Transverse colon (tissue), 4 donors: Measurements from ENCODE around the gene PITPNM1. TPM values are rescaled to one million over a fixed set of nuclear protein-coding genes. Genes with fewer than 3 reads are reported as not detected.

Source experiments
- DNase-seq: peaks from one replicate; pipeline ENCODE4 v3.0.0-alpha.2; 2019
- H3K27ac ChIP-seq, 4 donors: fragments of 200-600 bp; sonication (generic); 2 replicates each; pipeline ENCODE4 v1.5.1; 2016 to 2018; ENCODE audit warnings: inconsistent platforms in 4 of 4
- H3K27me3 ChIP-seq: fragments of 200-600 bp; sonication (generic); 2 replicates; pipeline ENCODE4 v1.5.1; 2017; ENCODE audit warnings: inconsistent platforms
- H3K36me3 ChIP-seq, 4 donors: fragments of 200-600 bp; sonication (generic); 2 replicates each; pipeline ENCODE4 v1.5.1; 2017 to 2019; ENCODE audit warnings: inconsistent platforms in 4 of 4
- H3K4me1 ChIP-seq, 4 donors: fragments of 200-600 bp; sonication (generic); 2 replicates each; pipeline ENCODE4 v1.5.1; 2017 to 2020; ENCODE audit warnings: inconsistent platforms in 4 of 4
- H3K4me3 ChIP-seq, 4 donors: fragments of 200-600 bp; sonication (generic); 1 replicate in 1 of 4; 2 replicates in 3 of 4; pipeline versions ENCODE4 v1.5.1 to v1.6.1; 2017 to 2019; ENCODE audit warnings: inconsistent platforms in 4 of 4
- H3K9me3 ChIP-seq, 2 donors: fragments of 200-600 bp; sonication (generic); 2 replicates each; pipeline ENCODE4 v1.5.1; 2017 to 2019; ENCODE audit warnings: inconsistent platforms in 2 of 2
- EP300 ChIP-seq: sonication (generic); formaldehyde crosslinking; IDR thresholded peaks from one replicate; pipeline ENCODE4 v1.6.1; 2017; ENCODE audit warnings: antibody characterized with exemption, low read depth
- POLR2A ChIP-seq: fragments of 450-650 bp; IDR thresholded peaks from one replicate; pipeline ENCODE4 v1.6.1; 2016; ENCODE audit warnings: antibody characterized with exemption, mild to moderate bottlenecking, moderate library complexity
- POLR2AphosphoS5 ChIP-seq, 3 donors: sonication (generic); formaldehyde crosslinking; IDR thresholded peaks; one replicate each; pipeline ENCODE4 v1.6.1; 2016; ENCODE audit warnings: antibody characterized with exemption in 3 of 3
- WGBS, 2 donors: methylation state at CpG; one replicate each; pipeline ENCODE4 v1.1.5; 2018; ENCODE audit warnings: low coverage in 1 of 2; 5-methylcytosine and 5-hydroxymethylcytosine counted together
- in situ Hi-C, 4 donors: fragments of 200-750 bp; cut with MboI; loops; one replicate each; pipeline versions ENCODE4 v1.15.0 to v1.15.1; 2017; ENCODE audit warnings: low sequenced_read_pairs in 3 of 4, low pct_ligation_motif_present in 1 of 4, low pct_unique_long_range_greater_than_20kb in 1 of 4
- intact Hi-C: fragments of 100-400 bp; cut with DNase I; formaldehyde crosslinking; loops from one replicate; pipeline ENCODE4 v1.15.1; 2023; ENCODE audit warnings: low total_unique reads
- total RNA-seq, 4 donors: library from RNA; depleted of rRNA; stranded (reverse); fragments of >200 nt; gene quantifications; one replicate each; pipeline ENCODE4 v1.1.0, GENCODE V29; 2016
- TF ChIP-seq, protein P1 (sequence below), 5 experiments: fragments of 200-600 bp in 3 of 5; fragments of 450-650 bp in 2 of 5; sonication (generic) in 3 of 5; IDR thresholded peaks; 1 replicate in 2 of 5; 2 replicates in 3 of 5; pipeline ENCODE4 v1.5.1; 2016 to 2017; ENCODE audit warnings: antibody characterized with exemption in 5 of 5, inconsistent platforms in 3 of 5, mild to moderate bottlenecking in 2 of 5, moderate library complexity in 1 of 5

The PITPNM1 gene
- total RNA-seq, 4 donors from 2014 or later, result 23.5 to 451 (median 60.8) TPM

DNA sequence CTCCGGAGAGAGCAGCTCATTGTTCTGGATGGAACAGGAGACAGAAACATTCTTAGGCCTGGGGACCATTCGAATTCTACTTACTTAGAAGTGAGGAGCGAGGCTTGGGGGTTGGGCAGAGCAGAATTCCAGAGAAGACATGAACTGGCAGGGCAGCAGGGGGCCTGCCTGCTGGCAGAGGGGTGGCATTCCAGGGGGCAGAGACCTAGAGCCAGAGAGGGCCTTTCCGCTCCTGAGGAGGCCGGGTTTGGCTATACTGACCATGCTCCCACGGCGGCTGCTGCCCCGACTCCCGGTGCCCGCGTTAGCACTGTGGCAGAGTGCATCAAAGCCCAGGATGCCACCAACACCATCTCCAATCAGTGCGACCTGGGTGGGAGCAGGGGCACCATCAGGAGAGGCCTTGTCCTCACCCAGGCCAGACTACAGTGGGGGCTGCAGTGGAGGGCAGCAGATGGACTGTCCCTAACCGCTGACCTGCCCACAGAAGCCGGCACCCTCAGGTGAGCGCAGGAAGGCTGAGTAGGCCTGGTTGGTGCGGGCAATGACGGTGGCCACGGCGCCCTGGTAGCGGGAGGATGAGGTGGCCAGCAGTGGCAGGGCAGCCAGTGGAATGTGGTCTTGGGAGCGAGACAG is 7.4 kb downstream of the PITPNM1 start:
- H3K4me1 ChIP-seq, result no peaks in the 10 kb centered on the region
- no peak overlapping the region for H3K27ac ChIP-seq
- WGBS, 2 donors, result 87 to 100% methylated on average over 1 to 20 of the region's 21 CpGs
- H3K36me3 ChIP-seq, result peaks cover 0 to 3% (median 0%) of the 10 kb centered on the region in 4 donors
- H3K9me3 ChIP-seq, result no peaks in the 10 kb centered on the region
- intact Hi-C loops (no loop called here), in situ Hi-C loops (no loop called here)
- no peak overlapping the region for H3K4me3 ChIP-seq
- H3K27me3 ChIP-seq, result no peaks in the 10 kb centered on the region
- TF ChIP-seq EP300, result no peak
- no peak for TF ChIP-seq POLR2A
- TF ChIP-seq, protein P1, sequence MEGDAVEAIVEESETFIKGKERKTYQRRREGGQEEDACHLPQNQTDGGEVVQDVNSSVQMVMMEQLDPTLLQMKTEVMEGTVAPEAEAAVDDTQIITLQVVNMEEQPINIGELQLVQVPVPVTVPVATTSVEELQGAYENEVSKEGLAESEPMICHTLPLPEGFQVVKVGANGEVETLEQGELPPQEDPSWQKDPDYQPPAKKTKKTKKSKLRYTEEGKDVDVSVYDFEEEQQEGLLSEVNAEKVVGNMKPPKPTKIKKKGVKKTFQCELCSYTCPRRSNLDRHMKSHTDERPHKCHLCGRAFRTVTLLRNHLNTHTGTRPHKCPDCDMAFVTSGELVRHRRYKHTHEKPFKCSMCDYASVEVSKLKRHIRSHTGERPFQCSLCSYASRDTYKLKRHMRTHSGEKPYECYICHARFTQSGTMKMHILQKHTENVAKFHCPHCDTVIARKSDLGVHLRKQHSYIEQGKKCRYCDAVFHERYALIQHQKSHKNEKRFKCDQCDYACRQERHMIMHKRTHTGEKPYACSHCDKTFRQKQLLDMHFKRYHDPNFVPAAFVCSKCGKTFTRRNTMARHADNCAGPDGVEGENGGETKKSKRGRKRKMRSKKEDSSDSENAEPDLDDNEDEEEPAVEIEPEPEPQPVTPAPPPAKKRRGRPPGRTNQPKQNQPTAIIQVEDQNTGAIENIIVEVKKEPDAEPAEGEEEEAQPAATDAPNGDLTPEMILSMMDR (IDR thresholded peaks at IDR 0.05), result no peak
- TF ChIP-seq POLR2AphosphoS5 (IDR thresholded peaks at IDR 0.05), result no peak
- no peak for DNase-seq

DNA sequence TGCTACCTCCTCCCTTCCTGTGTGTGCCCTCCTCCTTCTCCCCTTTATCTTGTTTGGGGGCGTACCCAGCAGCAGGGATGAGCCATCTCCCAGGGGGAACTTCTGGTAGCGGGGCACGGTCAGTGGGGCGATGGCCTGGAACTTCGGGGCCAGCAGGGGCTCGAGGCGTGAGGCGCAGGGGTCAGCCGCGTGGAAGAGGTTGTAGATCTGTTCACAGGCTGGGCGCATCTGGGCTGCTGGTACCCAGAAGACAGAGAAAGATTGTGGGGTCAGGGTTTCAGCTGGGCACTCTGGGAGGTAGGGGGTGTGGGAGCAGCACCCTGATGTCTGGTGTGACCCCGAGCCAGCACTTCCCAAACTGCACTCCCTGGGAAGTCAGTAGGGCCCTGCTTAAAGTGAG is 9.1 kb downstream of the PITPNM1 start:
- no peak overlapping the region for H3K4me3 ChIP-seq
- no peak for DNase-seq
- H3K27me3 ChIP-seq, result no peaks in the 10 kb centered on the region
- H3K27ac ChIP-seq, result no peak overlapping the region
- in situ Hi-C loops, result no loop called here
- intact Hi-C loops, result no loop called here
- TF ChIP-seq, protein P1 (IDR thresholded peaks at IDR 0.05), result no peak
- TF ChIP-seq EP300 (no peak), POLR2A (no peak), POLR2AphosphoS5 (IDR thresholded peaks at IDR 0.05) (no peak)
- 95% methylated on average over 9 of the region's 12 CpGs; no CpG with 5 or more reads in 1 of the 2 donors for WGBS, 2 donors
- peaks cover 0 to 10% (median 2%) of the 10 kb centered on the region in 4 donors for H3K36me3 ChIP-seq
- H3K4me1 ChIP-seq, result no peaks in the 10 kb centered on the region
- no peaks in the 10 kb centered on the region for H3K9me3 ChIP-seq

DNA sequence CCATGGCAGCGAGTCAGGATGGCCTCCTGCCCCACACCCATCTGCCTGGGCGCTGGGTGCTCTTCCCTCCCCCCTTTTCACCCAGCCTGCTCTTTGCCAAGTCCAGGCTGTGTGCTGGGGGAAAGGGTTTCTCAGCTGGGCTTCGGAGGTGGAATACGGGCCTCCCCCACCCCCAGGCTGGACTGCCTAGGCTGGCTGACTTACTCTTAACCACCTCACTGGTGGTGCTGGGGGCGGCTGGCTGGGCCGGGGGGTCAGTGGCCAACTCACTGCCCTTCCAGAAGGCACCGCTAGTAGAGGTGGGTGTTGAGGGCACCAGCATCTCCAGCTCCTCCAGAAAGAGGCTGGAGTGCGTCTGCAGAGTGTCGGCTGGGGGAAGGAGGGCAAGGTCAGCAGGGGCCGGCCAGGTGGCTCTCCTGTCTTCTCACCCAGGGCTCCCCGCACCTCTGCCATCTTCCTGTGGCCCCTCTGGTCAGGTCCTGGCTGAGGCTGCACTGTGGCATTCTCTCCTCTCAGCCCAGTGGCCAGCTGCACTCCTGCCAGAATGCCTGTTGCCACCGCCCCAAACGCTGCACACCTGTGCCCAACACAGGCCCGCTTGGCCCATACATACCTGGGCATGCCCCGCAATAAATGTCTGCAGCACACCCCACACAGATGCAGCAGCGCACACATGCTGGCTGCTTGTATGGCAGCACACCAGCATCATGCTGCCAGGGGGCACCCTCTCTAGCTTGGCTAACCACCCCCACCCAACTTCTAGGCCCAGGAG is 9.7 kb downstream of the PITPNM1 start:
- no peaks in the 10 kb centered on the region for H3K9me3 ChIP-seq
- in situ Hi-C loops (no loop called here), intact Hi-C loops (no loop called here)
- peaks cover 0 to 10% (median 3%) of the 10 kb centered on the region in 4 donors for H3K36me3 ChIP-seq
- DNase-seq, result no peak
- no peaks in the 10 kb centered on the region for H3K4me1 ChIP-seq
- H3K27ac ChIP-seq, result no peak overlapping the region
- no peak overlapping the region for H3K4me3 ChIP-seq
- 86% methylated on average over 16 of the region's 16 CpGs; no CpG with 5 or more reads in 1 of the 2 donors for WGBS, 2 donors
- TF ChIP-seq POLR2A, result no peak
- TF ChIP-seq EP300, result no peak
- TF ChIP-seq, protein P1 (IDR thresholded peaks at IDR 0.05), result no peak
- no peak for TF ChIP-seq POLR2AphosphoS5 (IDR thresholded peaks at IDR 0.05)
- H3K27me3 ChIP-seq, result no peaks in the 10 kb centered on the region

DNA sequence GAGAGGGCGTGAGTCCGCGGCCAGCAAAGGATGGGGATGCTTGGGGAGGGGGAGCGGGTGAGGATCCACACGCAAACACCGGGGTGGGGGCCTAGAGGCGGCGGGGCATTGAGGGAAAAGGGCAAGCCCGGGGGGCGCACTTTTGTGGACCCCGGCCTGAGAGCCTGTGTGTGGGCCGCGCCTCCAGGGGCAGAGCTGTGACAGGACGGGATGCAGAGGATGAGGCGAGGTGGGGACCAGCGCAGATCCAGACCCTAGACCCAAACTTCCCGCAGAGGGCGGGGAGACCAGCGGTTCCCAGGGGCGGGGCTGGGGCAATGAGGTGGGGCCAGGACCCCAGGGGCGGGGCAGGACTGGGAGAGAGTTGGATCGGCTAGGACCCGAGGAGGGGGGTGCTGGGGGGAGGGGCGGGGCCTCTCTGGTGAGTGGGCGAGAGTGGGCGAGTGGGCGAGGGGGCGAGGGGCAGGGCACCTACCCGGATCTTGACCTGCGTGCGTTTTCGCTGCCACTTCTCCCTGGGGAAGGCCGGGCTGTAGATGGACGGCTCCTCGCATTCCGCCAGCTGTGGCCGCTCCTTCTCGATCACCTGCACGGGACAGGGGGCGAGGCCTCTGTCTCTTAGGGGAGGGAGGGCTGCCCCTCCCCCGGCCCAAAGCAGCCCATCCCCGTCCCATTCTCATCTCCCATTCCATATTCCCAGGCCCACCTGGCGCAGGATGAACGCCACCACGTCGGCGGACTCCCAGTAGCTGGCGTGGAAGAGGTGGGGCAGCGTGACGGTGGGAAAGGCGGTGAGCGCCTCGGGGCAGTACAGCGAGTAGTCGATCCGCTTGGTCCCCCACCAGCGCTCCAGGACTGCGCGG is 10.6 kb downstream of the PITPNM1 start:
- no peak overlapping the region for H3K27ac ChIP-seq
- TF ChIP-seq POLR2A, result no peak
- TF ChIP-seq POLR2AphosphoS5 (IDR thresholded peaks at IDR 0.05), result no peak
- TF ChIP-seq, protein P1 (IDR thresholded peaks at IDR 0.05), result no peak
- no peak for TF ChIP-seq EP300
- H3K4me3 ChIP-seq, result no peak overlapping the region
- in situ Hi-C loops, result no loop called here
- H3K4me1 ChIP-seq, result no peaks in the 10 kb centered on the region
- H3K27me3 ChIP-seq, result no peaks in the 10 kb centered on the region
- intact Hi-C loops, result no loop called here
- no peak for DNase-seq
- H3K9me3 ChIP-seq, result no peaks in the 10 kb centered on the region
- H3K36me3 ChIP-seq, result peaks cover 0 to 10% (median 4%) of the 10 kb centered on the region in 4 donors
- 93 to 100% methylated on average over 7 to 59 of the region's 59 CpGs for WGBS, 2 donors
